GM18502 (cell line): ENCODE measurements around the gene GPR33.
"Not testable (repeated sequence)": the region's sequence is repeated elsewhere in the genome, so short reads cannot be mapped to it uniquely, and the experiment has no call there.

Source experiments
- ATAC-seq: cut with Tn5 transposase; IDR thresholded peaks from one replicate; pipeline ENCODE4 v1.9.1; 2021; ENCODE audit warnings: mild to moderate bottlenecking; ENCODE audit not compliant: unreplicated experiment, poor library complexity

GPR33 gene

GRCh38 chr14:31462450-31462849, 25.4 kb downstream of the GPR33 start:
- ATAC-seq: not testable (repeated sequence)

GRCh38 chr14:31461545-31461944, 26.3 kb downstream of the GPR33 start:
- no peak for ATAC-seq

GRCh38 chr14:31457665-31458659, 29.9 kb downstream of the GPR33 start:
- peak; percentile 1 for ATAC-seq

- ATAC-seq: peak; percentile 98
Observed at GRCh38 chr14:31456841-31457664, 30.8 kb downstream of the GPR33 start, which contains the start of gene DTD2. DTD2 (minus strand) TSS chr14:31457506; CDS start chr14:31457393, 113 bp downstream.

- ATAC-seq: peak; percentile 80
Observed at GRCh38 chr14:31449971-31450610, 37.7 kb downstream of the GPR33 start.

GRCh38 chr14:31449136-31449535, 38.7 kb downstream of the GPR33 start:
- no peak for ATAC-seq

GRCh38 chr14:31445703-31446102, 42.1 kb downstream of the GPR33 start:
- ATAC-seq: no peak

GRCh38 chr14:31442284-31442683, 45.6 kb downstream of the GPR33 start:
- no peak for ATAC-seq

GRCh38 chr14:31441273-31442111, 46.3 kb downstream of the GPR33 start:
- ATAC-seq: no peak

GRCh38 chr14:31440280-31440679, 47.6 kb downstream of the GPR33 start:
- no peak for ATAC-seq

GRCh38 chr14:31439561-31439960, 48.3 kb downstream of the GPR33 start:
- no peak for ATAC-seq

- not testable (repeated sequence) for ATAC-seq
Observed at GRCh38 chr14:31437045-31437691, 50.7 kb downstream of the GPR33 start.

- no peak for ATAC-seq
Observed at GRCh38 chr14:31435276-31435675, 52.6 kb downstream of the GPR33 start.
